NCI-H1417 treated with DMSO at 0.1 percent for 48 hours (cell line): Measurements from ENCODE around the gene BMX.
A peak's percentile ranks its signal among the peaks of the same experiment; 100 is the strongest.

ENCODE experiments used
- DNase-seq: peaks from one replicate; lab custom pipeline; 2025; lab: John Stamatoyannopoulos, UW

Gene BMX

GRCh38 chrX:15507005-15507404 is 6.4 kb downstream of the BMX start:
- DNase-seq, result no peak

- no peak for DNase-seq
Observed at GRCh38 chrX:15509845-15510244, 9.2 kb downstream of the BMX start.

DNA sequence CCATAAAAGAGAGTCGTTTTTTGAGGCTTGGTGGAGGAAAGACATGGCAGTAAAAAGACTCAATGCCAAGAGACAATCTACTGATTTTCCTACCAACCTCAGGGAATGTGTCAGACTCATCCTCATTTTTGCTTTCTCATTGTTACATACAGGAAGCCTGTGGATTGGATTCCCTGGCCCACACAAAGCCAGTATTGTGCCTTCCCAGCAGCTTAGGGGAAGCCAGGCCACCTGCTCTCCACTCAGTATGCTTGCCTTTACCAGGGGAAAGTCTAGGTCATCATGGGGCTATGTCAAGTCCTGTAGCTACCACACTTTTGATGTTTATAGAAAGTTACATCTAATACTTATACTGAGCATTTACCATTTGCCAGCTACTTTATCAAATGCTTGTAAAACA is 11.0 kb downstream of the BMX start:
- DNase-seq, result no peak

GRCh38 chrX:15512401-15512965 is 11.9 kb downstream of the BMX start:
- no peak for DNase-seq

DNA sequence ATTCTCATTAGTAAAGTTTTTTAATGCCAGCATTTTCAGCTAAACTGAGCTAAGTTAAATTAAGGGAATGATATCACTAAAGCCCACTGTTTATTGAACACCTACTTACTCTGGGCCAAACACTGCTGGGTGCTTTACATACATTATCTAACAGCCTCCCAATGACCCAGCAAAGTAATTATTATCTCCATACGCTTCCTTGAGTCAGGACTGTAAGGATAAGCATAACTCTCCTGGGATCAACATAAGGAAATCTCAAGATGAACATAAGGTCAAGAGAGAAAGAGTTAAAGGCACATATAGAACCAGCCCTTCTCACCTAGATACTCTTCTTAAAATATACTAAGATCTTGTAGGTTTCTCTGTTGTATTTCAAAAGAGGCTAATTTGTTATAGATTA is 13.7 kb downstream of the BMX start:
- DNase-seq, result no peak

- no peak for DNase-seq
Observed at GRCh38 chrX:15515931-15516330, 15.3 kb downstream of the BMX start.

DNA sequence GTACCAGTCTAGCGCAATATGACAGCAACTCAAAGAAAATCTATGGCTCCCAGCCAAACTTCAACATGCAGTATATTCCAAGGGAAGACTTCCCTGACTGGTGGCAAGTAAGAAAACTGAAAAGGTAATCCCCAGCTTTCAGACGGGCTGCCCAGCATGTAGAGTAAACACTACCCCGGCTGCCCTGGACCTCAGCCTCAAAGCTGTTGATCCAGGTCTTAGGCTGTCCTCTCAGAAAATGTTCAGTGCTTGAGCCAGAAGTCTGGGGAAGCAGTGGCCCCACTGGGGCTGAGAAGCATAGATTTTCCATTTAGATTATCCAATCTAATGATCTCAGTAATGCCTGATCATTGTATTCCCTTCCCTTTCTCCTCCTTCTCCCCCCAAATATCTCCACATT is 21.9 kb downstream of the BMX start:
- no peak for DNase-seq

- no peak for DNase-seq
Observed at GRCh38 chrX:15523088-15523487, 22.5 kb downstream of the BMX start.

DNA sequence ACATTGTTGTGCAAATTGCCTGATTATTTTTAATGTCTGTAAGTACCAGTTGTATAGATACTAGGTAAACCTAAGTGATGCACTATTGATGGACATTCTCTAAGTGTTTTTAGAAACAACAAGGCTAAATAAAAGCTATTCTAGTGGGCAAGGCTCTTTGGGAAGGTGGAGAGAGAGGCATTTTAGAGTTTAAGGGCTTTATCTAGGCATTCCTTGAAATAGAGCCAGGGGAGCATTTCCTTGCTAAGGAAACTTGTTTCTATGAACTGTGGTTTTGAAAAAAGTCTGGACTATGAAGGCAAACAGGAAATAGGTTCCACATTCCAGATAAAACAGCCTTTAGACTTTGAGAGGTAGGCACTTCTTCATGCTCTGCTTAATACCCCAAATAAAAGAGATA is 23.8 kb downstream of the BMX start:
- no peak for DNase-seq

GRCh38 chrX:15525664-15526416 is 25.2 kb downstream of the BMX start:
- DNase-seq, result peak; percentile 49

GRCh38 chrX:15529165-15529564 is 28.6 kb downstream of the BMX start:
- DNase-seq, result no peak

DNA sequence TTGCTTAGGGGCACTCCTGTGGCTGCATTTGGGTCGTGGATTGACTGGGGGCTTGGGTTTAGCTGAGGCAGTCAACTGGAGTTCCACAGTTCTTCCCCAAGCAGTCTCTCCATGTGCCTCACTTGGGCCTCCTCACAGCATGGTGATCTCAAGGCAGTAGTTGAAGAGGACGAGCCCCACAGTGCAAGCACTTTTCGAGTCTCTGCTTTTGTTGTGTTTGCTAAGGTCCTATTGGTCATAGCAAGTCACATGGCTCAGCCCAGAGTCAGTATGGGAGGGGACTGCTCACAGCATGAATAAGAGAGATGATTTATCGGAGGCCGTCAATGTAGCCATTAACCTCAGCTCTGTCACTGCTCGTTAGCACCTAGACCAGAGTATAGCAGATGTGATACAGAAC is 29.7 kb downstream of the BMX start:
- DNase-seq, result no peak

GRCh38 chrX:15546745-15547144 is 46.1 kb downstream of the BMX start:
- no peak for DNase-seq

DNA sequence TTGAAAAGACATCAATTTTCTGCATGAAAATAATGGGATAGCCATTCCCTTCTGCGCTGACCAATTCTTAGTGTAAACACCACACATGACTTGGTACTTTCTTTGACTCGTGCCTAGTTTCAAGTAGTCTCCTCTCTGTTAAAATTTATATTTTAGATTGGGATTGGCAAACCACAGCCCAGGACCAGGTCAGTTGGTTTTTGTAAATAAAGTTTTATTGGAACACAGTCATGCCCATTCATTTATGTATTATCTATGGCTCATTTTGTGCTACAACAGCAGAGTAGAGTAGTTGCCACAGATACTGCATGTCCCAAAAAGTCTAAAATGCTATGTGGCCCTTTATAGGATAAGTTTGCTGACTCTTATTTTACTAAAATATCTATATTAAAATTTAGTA is 46.7 kb downstream of the BMX start:
- DNase-seq, result no peak

DNA sequence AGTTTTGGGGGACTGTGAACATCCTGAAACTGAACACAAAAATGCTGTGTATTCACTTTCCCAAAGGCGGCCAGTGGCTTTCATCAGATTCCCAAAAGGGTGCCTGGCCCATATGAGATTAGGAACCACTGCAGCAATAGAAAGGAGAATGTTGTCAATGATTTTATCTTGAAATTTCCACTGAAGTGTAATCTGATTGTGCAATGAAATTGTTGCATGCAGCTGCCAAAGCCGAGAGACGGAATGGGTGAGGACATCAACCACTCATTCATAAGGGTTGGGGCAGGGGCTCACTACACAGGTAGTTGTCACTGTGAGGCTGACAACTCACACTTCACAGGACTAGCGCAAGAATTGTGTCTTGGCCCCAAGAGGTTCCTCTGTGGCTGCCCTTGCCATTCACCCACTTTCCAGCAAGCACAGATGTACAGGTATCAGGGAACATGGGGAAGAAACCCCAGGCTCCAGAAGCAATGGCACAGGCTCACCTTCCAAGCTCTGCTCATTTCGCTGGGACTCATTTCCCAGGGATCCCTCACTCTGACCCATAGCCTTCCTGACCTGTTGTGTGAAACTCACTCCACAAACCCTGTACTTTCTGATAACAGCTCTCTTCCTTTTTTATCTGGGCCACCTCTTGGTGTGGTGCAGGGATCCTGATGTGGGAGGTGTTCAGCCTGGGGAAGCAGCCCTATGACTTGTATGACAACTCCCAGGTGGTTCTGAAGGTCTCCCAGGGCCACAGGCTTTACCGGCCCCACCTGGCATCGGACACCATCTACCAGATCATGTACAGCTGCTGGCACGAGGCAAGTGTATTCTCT is 48.8 kb downstream of the BMX start:
- DNase-seq, result no peak

- no peak for DNase-seq
Observed at GRCh38 chrX:15559227-15559626, 58.6 kb downstream of the BMX start.

- no peak for DNase-seq
Observed at GRCh38 chrX:15560924-15561323, 60.3 kb downstream of the BMX start.

- DNase-seq, result no peak
Observed at GRCh38 chrX:15563056-15563455, 62.4 kb downstream of the BMX start.

DNA sequence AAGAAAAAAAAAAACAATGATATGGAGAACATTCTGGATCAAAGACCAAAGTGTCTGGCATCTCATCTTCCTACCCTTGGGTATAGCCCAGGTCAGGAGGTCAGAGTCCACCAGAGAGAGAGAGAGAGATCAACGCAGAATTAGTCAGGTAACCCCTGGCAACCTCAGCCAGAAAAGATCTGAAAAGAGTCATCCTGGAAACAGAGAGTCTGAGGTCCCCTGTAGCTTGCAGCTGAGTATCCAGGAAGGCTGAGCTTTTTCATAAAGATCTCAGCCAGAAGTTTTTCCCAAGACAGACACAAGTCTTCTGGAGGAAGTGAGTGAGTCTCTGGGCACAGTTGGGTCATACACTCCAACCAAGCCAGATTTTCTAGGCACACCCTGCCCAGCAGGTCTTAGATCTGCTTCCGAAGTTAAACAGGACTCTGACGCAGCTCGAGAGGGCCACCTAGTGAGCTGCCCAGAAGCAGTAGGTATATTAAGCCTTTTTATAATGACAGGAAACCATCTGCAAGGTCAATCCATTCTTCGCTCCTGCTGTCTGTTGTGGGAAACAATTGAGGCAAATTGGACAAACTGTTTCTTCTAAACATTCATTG is 64.5 kb downstream of the BMX start:
- DNase-seq, result peak; percentile 45

- DNase-seq, result no peak
Observed at GRCh38 chrX:15566244-15566643, 65.6 kb downstream of the BMX start.

GRCh38 chrX:15567267-15567666 is 66.7 kb downstream of the BMX start:
- no peak for DNase-seq

- no peak for DNase-seq
Observed at GRCh38 chrX:15567886-15568616, 67.4 kb downstream of the BMX start.
